Sigmoid colon (tissue), 4 donors: ENCODE data around the gene PEX6.

Experiments used
- EP300 ChIP-seq, 4 donors: sonication (generic); formaldehyde crosslinking; IDR thresholded peaks; one replicate each; pipeline ENCODE4 v1.6.1; 2017; ENCODE audit warnings: antibody characterized with exemption in 4 of 4
- POLR2A ChIP-seq, 2 donors: fragments of 450-650 bp; IDR thresholded peaks; one replicate each; pipeline ENCODE4 v1.6.1; 2016; ENCODE audit warnings: antibody characterized with exemption in 2 of 2, mild to moderate bottlenecking in 2 of 2, moderate library complexity in 2 of 2

GRCh38 chr6:42978487-42978838 is 518 bp downstream of the PEX6 start:
- no peak for TF ChIP-seq POLR2A (IDR thresholded peaks at IDR 0.05)
- TF ChIP-seq EP300 (IDR thresholded peaks at IDR 0.05), result no peak
